GM21381 (cell line): ENCODE measurements around the gene TXNRD2.

Experiments used
- ATAC-seq: cut with Tn5 transposase; IDR thresholded peaks from one replicate; pipeline ENCODE4 v1.9.1; 2021; ENCODE audit warnings: mild to moderate bottlenecking, moderate library complexity; ENCODE audit not compliant: unreplicated experiment

The TXNRD2 gene

GRCh38 chr22:19941365-19942082 is at the start of gene TXNRD2, which contains the start of gene COMT:
TXNRD2 (minus strand) TSS chr22:19941818; CDS start chr22:19941803, 15 bp downstream.
COMT (plus strand) TSS chr22:19941772; CDS start chr22:19962527, 20,755 bp downstream.
- no peak for ATAC-seq

- ATAC-seq: no peak
Measured at GRCh38 chr22:19991395-19991644, 49.7 kb upstream of the TXNRD2 start.

- no peak for ATAC-seq
Measured at GRCh38 chr22:19990609-19991394, 49.2 kb upstream of the TXNRD2 start.

- no peak for ATAC-seq
Measured at GRCh38 chr22:19990188-19990587, 48.6 kb upstream of the TXNRD2 start.

GRCh38 chr22:19989725-19990067 is 48.1 kb upstream of the TXNRD2 start:
- ATAC-seq: no peak

- no peak for ATAC-seq
Measured at GRCh38 chr22:19988965-19989724, 47.5 kb upstream of the TXNRD2 start.

GRCh38 chr22:19988331-19988808 is 46.8 kb upstream of the TXNRD2 start:
- no peak for ATAC-seq

- no peak for ATAC-seq
Measured at GRCh38 chr22:19987394-19988306, 46.0 kb upstream of the TXNRD2 start.

- no peak for ATAC-seq
Measured at GRCh38 chr22:19986410-19987341, 45.1 kb upstream of the TXNRD2 start.

GRCh38 chr22:19986011-19986409 is 44.4 kb upstream of the TXNRD2 start:
- no peak for ATAC-seq

GRCh38 chr22:19984851-19985811 is 43.5 kb upstream of the TXNRD2 start:
- ATAC-seq: no peak

GRCh38 chr22:19984201-19984753 is 42.7 kb upstream of the TXNRD2 start:
- no peak for ATAC-seq

GRCh38 chr22:19983741-19984140 is 42.1 kb upstream of the TXNRD2 start:
- no peak for ATAC-seq

- no peak for ATAC-seq
Measured at GRCh38 chr22:19982991-19983578, 41.5 kb upstream of the TXNRD2 start.

- no peak for ATAC-seq
Measured at GRCh38 chr22:19981961-19982920, 40.6 kb upstream of the TXNRD2 start.

GRCh38 chr22:19981171-19981960 is 39.7 kb upstream of the TXNRD2 start:
- no peak for ATAC-seq
